GM12892 (cell line): ENCODE data around the gene RHEBL1.

Source experiments
- POLR2A ChIP-seq: IDR thresholded peaks from 2 replicates; pipeline ENCODE4 v1.6.1; 2011; ENCODE audit warnings: low read depth, low read length, control low read depth
- POLR2AphosphoS5 ChIP-seq: IDR thresholded peaks from 2 replicates; pipeline ENCODE4 v1.6.1; 2011; ENCODE audit warnings: low read depth, low read length, control low read depth

DNA sequence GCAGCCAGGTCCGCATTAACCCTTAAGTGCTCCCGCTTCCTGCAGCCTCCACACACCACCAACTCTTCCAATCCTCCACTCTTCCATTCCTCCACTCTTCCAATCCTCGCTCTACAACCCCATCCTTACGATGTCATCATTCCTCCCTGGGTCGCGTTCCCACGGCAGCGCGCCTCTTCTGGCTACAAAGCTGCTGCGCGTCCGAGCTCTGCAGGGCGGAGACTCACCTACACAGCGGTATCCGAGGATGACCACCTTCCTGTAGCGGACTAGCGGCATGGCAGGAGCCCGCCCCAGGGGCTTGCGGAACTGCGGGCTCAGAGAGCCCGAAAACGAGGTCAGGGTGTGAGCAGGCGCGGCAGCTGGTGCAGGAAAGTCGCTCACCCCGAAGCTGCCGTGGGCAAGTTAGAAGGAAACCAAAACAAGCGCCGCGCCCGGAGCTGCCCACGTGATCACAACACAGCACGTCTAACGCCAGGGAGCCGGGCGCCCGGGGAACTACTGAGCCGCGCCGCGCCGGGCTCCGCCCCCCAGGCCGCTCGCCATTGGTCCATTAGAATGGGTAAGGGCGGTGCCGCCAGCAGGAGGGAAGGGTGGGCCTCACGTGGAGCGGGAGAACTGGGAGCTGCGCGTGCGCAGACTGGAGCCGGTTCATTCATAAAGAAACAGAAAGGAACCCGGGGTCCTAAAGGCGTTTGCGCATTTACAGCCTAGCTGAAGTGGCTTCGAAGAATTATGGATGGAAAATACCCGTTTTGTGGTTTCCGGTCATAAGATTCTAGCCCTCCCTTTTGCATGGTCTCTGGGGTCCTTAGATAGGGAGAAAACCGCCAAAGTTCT, at the start of gene RHEBL1:
- TF ChIP-seq POLR2A (peak; percentile 51; the same call in 1 of the 2 replicates), POLR2AphosphoS5 (no peak; the same call in 1 of the 2 replicates)
